ENCODE data around the gene CDH4.

Gene CDH4

GRCh38 chr20:61749406-61750075 lies 497.5 kb downstream of the CDH4 start:
- no peak for DNase-seq (ENCODE audit: low read depth, low spot score)

- no peak for DNase-seq (ENCODE audit: low read depth, low spot score)
Measured at GRCh38 chr20:61750093-61750492, 498.0 kb downstream of the CDH4 start.

- no peak for DNase-seq (ENCODE audit: low read depth, low spot score)
Measured at GRCh38 chr20:61752576-61752975, 500.5 kb downstream of the CDH4 start.

- DNase-seq (ENCODE audit: low read depth, low spot score) = no peak
Measured at GRCh38 chr20:61753316-61753942, 501.4 kb downstream of the CDH4 start.

- DNase-seq (ENCODE audit: low read depth, low spot score) = no peak
Measured at GRCh38 chr20:61753987-61754956, 502.2 kb downstream of the CDH4 start.

GRCh38 chr20:61754976-61755778 lies 503.1 kb downstream of the CDH4 start:
- DNase-seq (ENCODE audit: low read depth, low spot score) = no peak

- DNase-seq (ENCODE audit: low read depth, low spot score) = no peak
Measured at GRCh38 chr20:61755971-61756845, 504.1 kb downstream of the CDH4 start.

GRCh38 chr20:61756966-61757677 lies 505.1 kb downstream of the CDH4 start:
- no peak for DNase-seq (ENCODE audit: low read depth, low spot score)

- DNase-seq (ENCODE audit: low read depth, low spot score) = no peak
Measured at GRCh38 chr20:61757678-61758563, 505.9 kb downstream of the CDH4 start.

- no peak for DNase-seq (ENCODE audit: low read depth, low spot score)
Measured at GRCh38 chr20:61758564-61759200, 506.6 kb downstream of the CDH4 start.

GRCh38 chr20:61759286-61760065 lies 507.4 kb downstream of the CDH4 start:
- DNase-seq (ENCODE audit: low read depth, low spot score) = no peak

- no peak for DNase-seq (ENCODE audit: low read depth, low spot score)
Measured at GRCh38 chr20:61760321-61760720, 508.3 kb downstream of the CDH4 start.

GRCh38 chr20:61760731-61761130 lies 508.7 kb downstream of the CDH4 start:
- DNase-seq (ENCODE audit: low read depth, low spot score) = no peak

GRCh38 chr20:61761453-61762166 lies 509.5 kb downstream of the CDH4 start:
- DNase-seq (ENCODE audit: low read depth, low spot score) = no peak

- no peak for DNase-seq (ENCODE audit: low read depth, low spot score)
Measured at GRCh38 chr20:61762167-61762710, 510.2 kb downstream of the CDH4 start.

- DNase-seq (ENCODE audit: low read depth, low spot score) = no peak
Measured at GRCh38 chr20:61762886-61763739, 511.1 kb downstream of the CDH4 start.
